RKO (cell line): ENCODE data around the gene ZNF443.
"Not testable (repeated sequence)": the region's sequence is repeated elsewhere in the genome, so short reads cannot be mapped to it uniquely, and the experiment has no call there.

Source experiments
- DNase-seq: peaks from one replicate; pipeline ENCODE4 v3.0.0-alpha.2; 2016; ENCODE audit warnings: low spot score

The ZNF443 gene

GRCh38 chr19:12440541-12441316 is at the start of gene ZNF443:
Gene ZNF443, minus strand, starts transcription at chr19:12441021. Its CDS starts 107 bp downstream, at chr19:12440914.
- DNase-seq, result peak; percentile 99

DNA sequence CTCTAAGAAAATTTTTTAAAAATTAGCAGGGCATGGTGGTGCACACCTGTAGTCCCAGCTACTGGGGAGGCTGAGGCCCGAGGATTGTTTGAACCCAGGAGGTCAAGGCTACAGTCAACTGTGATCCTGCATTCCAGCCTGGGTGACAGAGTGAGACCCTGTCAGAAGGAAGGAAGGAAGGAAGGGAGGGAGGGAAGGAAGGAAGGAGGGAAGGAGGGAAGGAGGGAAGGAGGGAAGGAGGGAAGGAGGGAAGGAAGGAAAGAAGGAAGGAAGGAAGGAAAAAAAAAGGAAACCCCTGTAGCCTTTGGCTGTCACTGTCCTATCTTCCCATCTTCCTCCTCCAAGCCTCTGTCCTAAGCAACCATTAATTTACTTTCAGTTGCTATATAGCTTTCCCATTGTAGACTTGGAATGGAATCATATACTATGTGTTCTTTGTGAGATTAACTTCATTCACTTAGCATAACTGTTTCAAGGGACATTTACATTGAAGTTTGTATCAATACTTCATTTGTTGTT is 45.5 kb upstream of the ZNF443 start:
- DNase-seq, result not testable (repeated sequence)

GRCh38 chr19:12485571-12485970 is 44.8 kb upstream of the ZNF443 start:
- DNase-seq, result no peak

DNA sequence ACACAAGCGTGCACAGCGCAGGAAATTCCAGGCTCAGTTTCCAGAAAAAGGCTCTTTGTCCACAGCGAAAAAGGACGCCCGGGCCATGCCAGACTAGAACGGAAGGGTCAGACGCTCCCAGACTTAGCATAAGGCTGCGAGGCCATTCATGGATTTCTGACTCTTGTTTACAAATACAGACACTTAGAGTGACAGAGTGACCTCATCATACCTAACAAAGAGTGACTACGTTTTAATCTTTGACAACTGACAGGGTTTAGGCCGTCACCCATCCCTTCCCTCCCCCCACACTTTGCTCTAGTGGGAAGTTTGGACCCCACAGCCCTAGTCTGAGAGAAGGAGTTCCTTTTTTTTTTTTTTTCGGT is 44.2 kb upstream of the ZNF443 start:
- DNase-seq, result peak; percentile 52

- DNase-seq, result peak; percentile 86
These were observed 43.7 kb upstream of the ZNF443 start, which contains the start of gene ZNF709 for GRCh38 chr19:12484371-12485051. Gene ZNF709, minus strand, starts transcription at chr19:12484816. Its CDS starts 159 bp downstream, at chr19:12484657.

DNA sequence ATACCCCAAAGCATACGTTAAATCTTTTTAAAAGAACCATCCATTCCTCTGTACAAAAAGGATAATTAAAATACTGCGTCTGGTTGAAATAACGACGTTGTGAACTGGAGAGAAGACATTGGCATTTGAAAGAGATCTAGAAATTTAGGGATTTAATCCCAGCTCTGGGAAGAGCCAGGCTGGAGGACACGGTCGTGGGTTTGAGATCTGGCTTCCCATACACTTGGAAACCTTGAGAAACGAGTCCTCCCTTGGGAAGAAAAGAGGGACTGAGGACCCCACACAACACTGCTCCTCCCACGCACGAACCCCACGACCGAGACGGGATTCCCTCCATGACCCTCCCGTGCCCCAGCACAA is 43.2 kb upstream of the ZNF443 start:
- no peak for DNase-seq

GRCh38 chr19:12482509-12482886 is 41.7 kb upstream of the ZNF443 start:
- DNase-seq, result no peak

DNA sequence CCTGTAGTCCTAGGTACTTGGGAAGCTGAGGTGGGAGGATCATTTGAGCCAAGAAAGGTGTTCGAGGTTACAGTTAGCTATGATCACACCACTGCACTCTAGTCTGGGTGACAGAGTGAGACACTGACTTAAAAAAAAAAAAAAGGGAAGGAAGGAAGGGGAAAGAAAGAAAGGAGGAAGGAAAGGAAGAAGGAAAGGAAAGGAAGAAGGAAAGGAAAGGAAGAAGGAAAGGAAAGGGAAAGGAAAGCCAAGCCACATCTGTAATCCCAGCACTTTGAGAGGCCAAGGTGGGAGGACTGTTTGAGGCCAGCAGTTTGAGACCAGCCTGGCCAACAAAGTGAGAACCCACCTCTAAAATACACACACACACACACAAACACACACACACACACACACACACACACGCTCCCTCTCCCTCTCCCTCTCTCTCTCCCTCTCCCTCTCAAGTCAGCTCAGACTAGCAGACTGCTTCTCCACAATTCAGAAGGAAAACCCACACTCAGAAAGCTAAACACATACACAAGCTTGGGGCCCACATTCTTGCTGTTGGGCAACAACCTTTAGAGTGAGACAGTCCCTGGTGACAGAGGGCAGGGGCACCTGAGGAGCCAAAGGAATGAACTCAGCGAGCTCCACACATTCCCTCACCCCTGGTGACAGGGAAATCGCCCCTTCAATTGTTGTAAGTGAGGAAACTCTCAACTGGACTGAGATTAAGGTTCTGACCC is 41.1 kb upstream of the ZNF443 start:
- DNase-seq, result no peak

DNA sequence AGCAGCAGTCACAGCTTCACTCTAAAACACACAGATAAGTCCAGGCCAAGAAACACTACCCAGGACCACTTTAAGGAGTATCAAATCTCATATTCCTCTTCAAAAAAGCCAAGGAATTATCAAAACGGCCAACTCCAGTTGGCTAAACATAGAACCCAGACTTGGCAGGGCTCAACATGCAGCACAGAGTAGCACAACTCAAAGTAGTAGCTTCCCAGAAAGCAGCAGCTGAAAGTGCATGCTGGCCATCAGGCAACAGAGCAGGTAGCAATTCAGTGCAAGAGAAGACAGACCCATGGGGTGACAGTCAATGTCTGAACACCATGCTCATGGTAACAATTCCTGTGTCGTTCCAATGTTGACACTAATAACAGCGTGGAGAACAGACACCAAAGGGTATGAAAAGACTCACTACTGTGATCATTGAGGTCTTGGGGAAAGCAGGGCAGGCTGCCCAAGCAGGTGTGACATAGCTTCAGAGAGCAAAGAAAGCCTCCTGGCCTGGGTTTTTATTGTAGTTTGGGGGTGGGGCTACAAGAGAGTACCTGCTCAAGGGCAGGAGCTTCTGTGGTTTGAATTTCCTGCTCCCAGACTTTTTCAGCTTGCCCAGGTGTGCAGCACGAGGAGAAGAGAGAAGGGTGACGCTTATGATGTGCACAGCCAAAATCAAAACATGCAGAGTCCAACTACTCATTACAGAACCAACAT is 37.6 kb upstream of the ZNF443 start:
- DNase-seq, result no peak

GRCh38 chr19:12467651-12468050 is 26.8 kb upstream of the ZNF443 start:
- DNase-seq, result not testable (repeated sequence)

DNA sequence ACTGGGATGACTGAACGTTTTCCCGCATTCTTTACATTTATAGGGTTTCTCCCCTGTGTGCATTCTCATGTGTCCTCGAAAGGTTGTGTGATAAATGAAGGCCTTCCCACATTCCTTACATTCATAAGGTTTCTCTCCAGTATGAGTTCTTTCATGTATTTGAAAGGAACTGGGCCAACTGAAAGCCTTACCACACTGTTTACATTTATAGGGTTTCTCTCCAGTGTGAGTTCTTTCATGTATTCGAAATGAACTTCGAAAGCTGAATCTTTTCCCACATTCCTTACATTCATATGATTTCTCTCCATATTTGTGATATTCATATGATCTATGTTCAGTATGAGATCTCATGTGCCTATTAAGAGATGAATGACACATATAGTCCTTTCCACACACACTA is 24.4 kb upstream of the ZNF443 start:
- no peak for DNase-seq

GRCh38 chr19:12464769-12465168 is 23.9 kb upstream of the ZNF443 start:
- DNase-seq, result no peak

GRCh38 chr19:12464139-12464538 is 23.3 kb upstream of the ZNF443 start:
- DNase-seq, result not testable (repeated sequence)

DNA sequence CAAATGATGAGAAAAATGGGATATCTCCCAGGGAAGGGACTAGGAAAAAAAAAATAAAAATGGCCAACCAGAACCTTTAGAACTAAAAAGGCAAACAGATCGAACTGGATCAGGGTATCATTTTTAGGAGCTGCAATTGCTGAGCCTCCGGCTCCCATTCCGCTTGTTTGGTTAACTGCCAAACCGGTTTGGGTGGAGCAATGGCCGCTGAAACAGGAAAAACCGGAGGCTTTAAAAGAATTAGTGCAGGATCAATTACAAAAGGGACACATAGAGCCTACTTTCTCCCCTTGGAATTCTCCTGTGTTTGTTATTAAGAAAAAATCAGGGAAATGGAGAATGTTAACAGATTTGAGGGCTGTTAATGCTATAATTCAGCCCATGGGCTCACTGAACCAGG is 12.7 kb upstream of the ZNF443 start:
- DNase-seq, result no peak

DNA sequence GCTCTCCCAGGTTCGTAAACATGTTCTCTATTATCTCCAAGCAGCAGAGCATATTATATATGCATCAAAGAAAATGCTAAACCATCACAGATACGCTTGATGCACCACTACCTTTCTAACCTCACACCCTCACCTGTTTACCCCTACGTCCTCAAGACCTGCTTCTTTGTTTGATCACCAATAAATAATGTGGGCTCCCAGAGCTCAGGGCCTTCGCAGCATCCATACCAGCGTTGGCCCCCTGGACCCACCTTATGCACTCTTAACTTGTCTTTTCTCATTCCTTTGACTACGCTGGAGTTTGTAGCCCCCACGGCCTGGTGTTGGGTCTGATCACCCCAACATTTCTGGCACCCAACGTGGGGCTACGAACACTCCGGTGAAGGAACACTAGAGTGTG is 10.0 kb upstream of the ZNF443 start:
- DNase-seq, result no peak

GRCh38 chr19:12448808-12449207 is 8.0 kb upstream of the ZNF443 start:
- no peak for DNase-seq

DNA sequence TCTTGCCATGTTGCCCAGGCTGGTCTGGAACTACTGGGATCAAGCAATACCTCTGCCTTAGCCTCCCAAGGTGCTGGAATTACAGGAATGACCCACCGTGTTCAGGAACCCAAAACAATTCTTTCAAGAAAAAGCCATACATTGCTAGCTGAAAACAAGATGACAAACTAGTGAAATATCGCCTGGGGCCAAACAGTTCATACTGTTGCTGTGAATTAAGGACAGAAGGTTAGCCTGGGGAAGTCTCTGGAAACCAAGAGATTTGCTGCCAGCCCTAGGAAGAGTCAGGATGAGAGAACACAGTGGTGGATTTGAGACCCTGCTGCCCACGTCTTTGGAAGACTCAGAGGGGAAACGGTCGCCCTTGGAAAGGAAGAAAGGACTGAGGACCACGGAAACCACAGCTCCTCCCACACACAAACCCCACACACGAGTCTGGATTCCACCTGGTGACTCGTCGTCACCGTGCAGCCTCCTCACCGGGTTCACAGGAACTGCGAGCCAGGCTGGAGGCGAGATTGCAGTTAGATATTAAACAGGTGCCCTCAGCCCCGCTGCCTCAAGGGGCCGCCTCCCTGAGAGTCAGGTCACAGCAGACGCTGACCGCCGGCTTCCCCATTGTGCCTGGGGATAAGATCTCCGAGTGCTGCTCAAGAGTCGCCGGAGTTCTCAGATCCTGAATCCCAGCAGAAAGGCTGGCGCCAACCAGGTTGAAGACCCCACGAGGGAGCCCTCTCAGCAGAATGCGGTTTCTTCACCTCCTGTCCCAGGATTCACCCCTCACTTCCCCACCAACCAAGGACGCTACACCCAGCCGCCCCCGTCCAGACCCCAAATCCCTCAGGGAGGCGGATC is 908 bp downstream of the ZNF443 start:
- DNase-seq, result peak; percentile 22

- not testable (repeated sequence) for DNase-seq
These were observed 10.0 kb downstream of the ZNF443 start for GRCh38 chr19:12430726-12431299.

DNA sequence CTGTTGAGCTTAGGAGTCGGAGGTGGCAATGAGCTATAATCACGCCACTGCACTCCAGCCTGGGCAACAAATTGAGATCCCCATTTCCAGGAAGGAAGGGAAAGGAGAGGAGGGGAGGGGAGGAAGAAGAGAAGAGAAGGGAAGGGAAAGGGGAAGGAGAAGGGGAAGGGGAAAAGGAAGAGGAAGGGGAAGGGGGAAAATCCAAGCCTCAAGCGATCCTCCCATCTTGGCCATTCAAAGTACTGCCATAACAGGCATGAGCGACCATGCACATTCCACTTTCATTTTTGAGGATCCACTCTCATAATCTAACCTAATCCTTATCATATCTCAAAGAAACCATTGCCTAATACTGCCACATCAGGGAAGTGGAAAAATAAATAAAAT is 14.9 kb downstream of the ZNF443 start:
- no peak for DNase-seq

DNA sequence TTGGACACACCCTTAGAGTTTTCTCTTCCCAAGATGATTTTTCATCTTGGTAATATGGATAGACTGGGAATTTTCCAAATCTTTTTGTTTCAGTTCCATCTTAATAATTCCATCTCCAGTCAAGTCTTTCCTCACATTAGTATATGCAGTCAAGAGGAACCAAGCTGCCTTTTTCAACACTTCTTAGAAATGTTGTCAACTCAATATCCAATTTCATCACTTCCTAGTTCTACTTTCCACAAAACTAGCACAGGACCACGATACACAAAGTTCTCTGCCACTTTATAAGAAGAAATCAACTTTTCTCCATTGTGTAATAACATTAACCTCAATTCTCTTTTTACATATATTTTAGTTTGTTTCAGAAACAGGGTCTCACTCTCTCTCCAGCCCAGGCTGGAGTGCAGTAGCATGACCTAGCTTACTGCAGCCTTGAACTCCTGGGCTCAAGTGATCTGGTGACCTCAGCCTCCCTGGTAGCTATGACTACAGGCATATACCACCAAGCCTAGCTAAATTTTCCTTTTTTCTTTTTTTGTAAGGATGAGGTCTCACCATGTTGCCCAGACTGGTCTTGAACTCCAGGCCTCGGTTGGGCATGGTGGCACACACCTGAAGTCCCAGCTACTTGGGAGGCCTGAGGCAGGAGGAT is 15.5 kb downstream of the ZNF443 start:
- no peak for DNase-seq
